H9 (cell line): Measurements from ENCODE around the gene AMOT. TPM values are rescaled to one million over a fixed set of nuclear protein-coding genes. Genes with fewer than 3 reads are reported as not detected.

Experiments
- DNase-seq: peaks from one replicate; pipeline ENCODE4 v3.0.0-alpha.2; 2017
- H2AFZ ChIP-seq: one replicate; pipeline ENCODE4 v1.6.1; 2013; ENCODE audit warnings: mild to moderate bottlenecking, low read length, control low read depth, moderate library complexity
- H2AK5ac ChIP-seq: 2 replicates; pipeline ENCODE4 v1.6.1; 2013; ENCODE audit warnings: low read length, control low read depth, mixed read lengths; ENCODE audit not compliant: insufficient read length
- H2BK120ac ChIP-seq: one replicate; pipeline ENCODE4 v1.6.1; 2013; ENCODE audit warnings: low read depth, mild to moderate bottlenecking, low read length, control low read depth, inconsistent platforms; ENCODE audit not compliant: poor library complexity, severe bottlenecking
- H2BK12ac ChIP-seq: 2 replicates; pipeline ENCODE4 v1.6.1; 2013; ENCODE audit warnings: low read length, control low read depth, mixed read lengths, low read depth; ENCODE audit not compliant: insufficient read length
- H2BK15ac ChIP-seq: 2 replicates; pipeline ENCODE4 v1.6.1; 2013; ENCODE audit warnings: low read depth, low read length, control low read depth
- H2BK20ac ChIP-seq: one replicate; pipeline ENCODE4 v1.6.1; 2013; ENCODE audit warnings: low read depth, mild to moderate bottlenecking, low read length, control low read depth, inconsistent platforms; ENCODE audit not compliant: poor library complexity, severe bottlenecking
- H2BK5ac ChIP-seq: 2 replicates; pipeline ENCODE4 v1.6.1; 2013; ENCODE audit warnings: low read length, control low read depth, mixed read lengths; ENCODE audit not compliant: insufficient read length
- H3K14ac ChIP-seq: 2 replicates; pipeline ENCODE4 v1.6.1; 2013; ENCODE audit warnings: low read length, control low read depth; ENCODE audit not compliant: insufficient read depth
- H3K18ac ChIP-seq: 2 replicates; pipeline ENCODE4 v1.6.1; 2013; ENCODE audit warnings: low read depth, mild to moderate bottlenecking, mixed read lengths, low read length, control low read depth; ENCODE audit not compliant: insufficient read length
- H3K23ac ChIP-seq: 2 replicates; pipeline ENCODE4 v1.6.1; 2013; ENCODE audit warnings: low read length, control low read depth, mixed read lengths, low read depth; ENCODE audit not compliant: insufficient read length
- H3K23me2 ChIP-seq: 2 replicates; pipeline ENCODE4 v1.6.1; 2013; ENCODE audit warnings: low read depth, mild to moderate bottlenecking, mixed read lengths, low read length, control low read depth; ENCODE audit not compliant: insufficient read length, poor library complexity, severe bottlenecking
- H3K27ac ChIP-seq: 2 replicates; pipeline ENCODE4 v1.5.1; 2013; ENCODE audit warnings: low read length, control low read depth, mixed read lengths, low read depth; ENCODE audit not compliant: insufficient read length
- H3K27me3 ChIP-seq: 2 replicates; pipeline ENCODE4 v1.6.1; 2013; ENCODE audit warnings: low read length, control low read depth, inconsistent platforms; ENCODE audit not compliant: insufficient read depth
- H3K4ac ChIP-seq: 2 replicates; pipeline ENCODE4 v1.6.1; 2013; ENCODE audit warnings: low read depth, mild to moderate bottlenecking, control low read depth, inconsistent platforms, low read length, moderate library complexity
- H3K4me1 ChIP-seq: 2 replicates; pipeline ENCODE4 v1.6.1; 2013; ENCODE audit warnings: low read length, control low read depth, inconsistent platforms; ENCODE audit not compliant: insufficient read depth
- H3K4me2 ChIP-seq: 2 replicates; pipeline ENCODE4 v1.6.1; 2013; ENCODE audit warnings: low read length, control low read depth, mixed read lengths; ENCODE audit not compliant: insufficient read length, insufficient read depth
- H3K56ac ChIP-seq: 2 replicates; pipeline ENCODE4 v1.6.1; 2013; ENCODE audit warnings: low read depth, mild to moderate bottlenecking, mixed read lengths, low read length, control low read depth; ENCODE audit not compliant: insufficient read length
- H3K79me1 ChIP-seq: 2 replicates; pipeline ENCODE4 v1.6.1; 2013; ENCODE audit warnings: low read depth, mild to moderate bottlenecking, moderate library complexity, low read length, control low read depth, inconsistent platforms; ENCODE audit not compliant: insufficient read depth, poor library complexity, severe bottlenecking
- H3K79me2 ChIP-seq: 2 replicates; pipeline ENCODE4 v1.6.1; 2013; ENCODE audit warnings: low read length, control low read depth, inconsistent platforms; ENCODE audit not compliant: insufficient read depth
- H3K9ac ChIP-seq: 2 replicates; pipeline ENCODE4 v1.6.1; 2013; ENCODE audit warnings: low read length, control low read depth, mixed read lengths; ENCODE audit not compliant: insufficient read length; ENCODE audit errors: extremely low read depth
- H3K9me3 ChIP-seq: one replicate; pipeline ENCODE4 v1.6.1; 2013; ENCODE audit warnings: low read depth, low read length, inconsistent platforms; ENCODE audit not compliant: control insufficient read depth
- H3T11ph ChIP-seq: one replicate; pipeline ENCODE4 v1.6.1; 2013; ENCODE audit warnings: mild to moderate bottlenecking, low read length, control low read depth, inconsistent platforms
- H4K20me1 ChIP-seq: one replicate; pipeline ENCODE4 v1.6.1; 2013; ENCODE audit not compliant: control insufficient read depth, insufficient read length, insufficient read depth
- H4K5ac ChIP-seq: 2 replicates; pipeline ENCODE4 v1.6.1; 2013; ENCODE audit warnings: low read depth, mild to moderate bottlenecking, mixed read lengths, low read length, control low read depth; ENCODE audit not compliant: insufficient read length
- H4K8ac ChIP-seq: replicated peaks from 2 replicates; pipeline ENCODE4 v1.6.1; 2013; ENCODE audit warnings: low read length, control low read depth, mixed read lengths, low read depth; ENCODE audit not compliant: insufficient read length
- H4K91ac ChIP-seq: 2 replicates; pipeline ENCODE4 v1.6.1; 2013; ENCODE audit warnings: low read depth, mild to moderate bottlenecking, moderate library complexity, mixed read lengths, low read length, control low read depth; ENCODE audit not compliant: insufficient read length
- H3K27ac Mint-ChIP-seq, 3 experiments: 2 replicates in 2 of 3; 3 replicates in 1 of 3; pipeline ENCODE4 v1.8.0; 2020 to 2021; ENCODE audit warnings: mixed read lengths in 3 of 3, mild to moderate bottlenecking in 1 of 3, moderate library complexity in 1 of 3
- H3K27me3 Mint-ChIP-seq: 2 replicates; pipeline ENCODE4 v1.8.0; 2021; ENCODE audit warnings: low read depth, mild to moderate bottlenecking, moderate library complexity, mixed read lengths
- H3K36me3 Mint-ChIP-seq, 3 experiments: 2 replicates in 2 of 3; 3 replicates in 1 of 3; pipeline ENCODE4 v1.8.0; 2020 to 2021; ENCODE audit warnings: low read depth in 3 of 3, mixed read lengths in 3 of 3; ENCODE audit not compliant: insufficient read depth in 1 of 3
- H3K4me1 Mint-ChIP-seq, 2 experiments: 2 replicates each; pipeline ENCODE4 v1.8.0; 2020; ENCODE audit warnings: mixed read lengths in 2 of 2
- H3K4me3 Mint-ChIP-seq, 2 experiments: 2 replicates in 1 of 2; 3 replicates in 1 of 2; pipeline ENCODE4 v1.8.0; 2020 to 2021; ENCODE audit warnings: mild to moderate bottlenecking in 2 of 2, mixed read lengths in 2 of 2, moderate library complexity in 1 of 2
- H3K9me3 Mint-ChIP-seq, 2 experiments: 2 replicates in 1 of 2; 3 replicates in 1 of 2; pipeline ENCODE4 v1.8.0; 2020; ENCODE audit warnings: mild to moderate bottlenecking in 2 of 2, mixed read lengths in 2 of 2, moderate library complexity in 1 of 2
- WGBS: extraction: QIAGEN DNeasy Blood & Tissue Kit; methylation state at CpG from one replicate; pipeline ENCODE4 v1.1.7; 2013; ENCODE audit warnings: missing lambda C conversion rate, low lambda C conversion rate, mixed read lengths; ENCODE audit not compliant: insufficient read length; ENCODE audit errors: extremely low coverage; 5-methylcytosine and 5-hydroxymethylcytosine counted together
- total RNA-seq: library from RNA; stranded (reverse); gene quantifications from 2 replicates; pipeline ENCODE4 v1.2.1, GENCODE V29; 2021
- TF ChIP-seq, protein P1 (sequence below): fragments of 200-600 bp; sonication (generic); conservative IDR thresholded peaks from 3 replicates; pipeline ENCODE4 v1.8.0; 2021; ENCODE audit warnings: antibody characterized with exemption, mild to moderate bottlenecking

AMOT gene
- total RNA-seq, 1 experiment from 2014 or later: 17.6 TPM

DNA sequence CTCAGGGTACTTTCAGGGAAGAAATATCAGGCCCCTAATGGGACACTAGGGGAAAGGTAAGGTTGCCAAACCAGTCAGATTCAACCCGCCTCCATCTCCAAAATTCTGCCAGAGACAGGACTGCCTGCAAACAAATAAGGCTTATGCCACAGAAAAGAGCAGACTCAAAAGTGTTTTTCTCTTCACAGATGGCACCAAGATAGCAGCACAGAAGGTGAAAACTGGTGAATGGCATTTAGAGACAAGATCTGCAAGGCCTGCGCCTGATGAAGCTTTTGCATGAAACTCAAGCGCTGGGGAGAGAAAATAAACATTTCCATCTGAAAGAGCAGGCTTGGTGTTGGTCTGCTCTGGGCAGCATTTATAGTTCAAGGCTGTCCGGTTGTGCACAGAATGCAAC is 27.9 kb downstream of the AMOT start:
- H3K56ac ChIP-seq: no peak overlapping the region
- H3K18ac ChIP-seq: no peak overlapping the region
- no peaks in the 10 kb centered on the region for H3K79me1 ChIP-seq
- H4K91ac ChIP-seq: no peak overlapping the region
- no peak overlapping the region for H3K4me3 Mint-ChIP-seq
- peaks cover 9% of the 10 kb centered on the region for H3K4me1 ChIP-seq
- WGBS: no CpG with 5 or more reads among the region's 4 CpGs
- no peak overlapping the region for H3K4ac ChIP-seq
- H2BK5ac ChIP-seq: no peak overlapping the region
- H3K79me2 ChIP-seq: no peaks in the 10 kb centered on the region
- no peak overlapping the region for H3K14ac ChIP-seq
- no peak overlapping the region for H2AFZ ChIP-seq
- no peaks in the 10 kb centered on the region for H3K9me3 ChIP-seq
- H3K27me3 ChIP-seq: no peaks in the 10 kb centered on the region
- H3K27me3 Mint-ChIP-seq: no peaks in the 10 kb centered on the region
- no peak overlapping the region for H2BK120ac ChIP-seq
- H2BK12ac ChIP-seq: no peak overlapping the region
- no peak overlapping the region for H3K27ac ChIP-seq
- no peak overlapping the region for H3K27ac Mint-ChIP-seq
- TF ChIP-seq, protein P1, sequence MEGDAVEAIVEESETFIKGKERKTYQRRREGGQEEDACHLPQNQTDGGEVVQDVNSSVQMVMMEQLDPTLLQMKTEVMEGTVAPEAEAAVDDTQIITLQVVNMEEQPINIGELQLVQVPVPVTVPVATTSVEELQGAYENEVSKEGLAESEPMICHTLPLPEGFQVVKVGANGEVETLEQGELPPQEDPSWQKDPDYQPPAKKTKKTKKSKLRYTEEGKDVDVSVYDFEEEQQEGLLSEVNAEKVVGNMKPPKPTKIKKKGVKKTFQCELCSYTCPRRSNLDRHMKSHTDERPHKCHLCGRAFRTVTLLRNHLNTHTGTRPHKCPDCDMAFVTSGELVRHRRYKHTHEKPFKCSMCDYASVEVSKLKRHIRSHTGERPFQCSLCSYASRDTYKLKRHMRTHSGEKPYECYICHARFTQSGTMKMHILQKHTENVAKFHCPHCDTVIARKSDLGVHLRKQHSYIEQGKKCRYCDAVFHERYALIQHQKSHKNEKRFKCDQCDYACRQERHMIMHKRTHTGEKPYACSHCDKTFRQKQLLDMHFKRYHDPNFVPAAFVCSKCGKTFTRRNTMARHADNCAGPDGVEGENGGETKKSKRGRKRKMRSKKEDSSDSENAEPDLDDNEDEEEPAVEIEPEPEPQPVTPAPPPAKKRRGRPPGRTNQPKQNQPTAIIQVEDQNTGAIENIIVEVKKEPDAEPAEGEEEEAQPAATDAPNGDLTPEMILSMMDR: no peak
- peaks cover 0 to 6% (median 4%) of the 10 kb centered on the region in 3 experiments; a peak in 1 of 7 replicates for H3K36me3 Mint-ChIP-seq
- H3K4me2 ChIP-seq: no peak overlapping the region
- H2BK15ac ChIP-seq: no peak overlapping the region
- no peak overlapping the region for H3K9ac ChIP-seq
- H2AK5ac ChIP-seq: no peak overlapping the region
- H4K20me1 ChIP-seq: no peaks in the 10 kb centered on the region
- H4K5ac ChIP-seq: no peak overlapping the region
- no peak overlapping the region for H2BK20ac ChIP-seq
- DNase-seq: no peak
- no peak overlapping the region for H3K23ac ChIP-seq
- H4K8ac ChIP-seq: no peak overlapping the region
- H3T11ph ChIP-seq: no peak overlapping the region
- peaks cover 61 to 65% of the 10 kb centered on the region in 2 experiments for H3K4me1 Mint-ChIP-seq
- no peaks in the 10 kb centered on the region for H3K9me3 Mint-ChIP-seq
- no peaks in the 10 kb centered on the region for H3K23me2 ChIP-seq
